GM12892 (cell line): Measurements from ENCODE around the gene NR5A2.

Experiments used
- POLR2A ChIP-seq: IDR thresholded peaks from 2 replicates; pipeline ENCODE4 v1.6.1; 2011; ENCODE audit warnings: low read depth, low read length, control low read depth
- POLR2AphosphoS5 ChIP-seq: IDR thresholded peaks from 2 replicates; pipeline ENCODE4 v1.6.1; 2011; ENCODE audit warnings: low read depth, low read length, control low read depth
- TAF1 ChIP-seq: IDR thresholded peaks from 2 replicates; pipeline ENCODE4 v1.6.1; 2011; ENCODE audit warnings: low read depth, mild to moderate bottlenecking, control low read depth, low read length, borderline replicate concordance

DNA sequence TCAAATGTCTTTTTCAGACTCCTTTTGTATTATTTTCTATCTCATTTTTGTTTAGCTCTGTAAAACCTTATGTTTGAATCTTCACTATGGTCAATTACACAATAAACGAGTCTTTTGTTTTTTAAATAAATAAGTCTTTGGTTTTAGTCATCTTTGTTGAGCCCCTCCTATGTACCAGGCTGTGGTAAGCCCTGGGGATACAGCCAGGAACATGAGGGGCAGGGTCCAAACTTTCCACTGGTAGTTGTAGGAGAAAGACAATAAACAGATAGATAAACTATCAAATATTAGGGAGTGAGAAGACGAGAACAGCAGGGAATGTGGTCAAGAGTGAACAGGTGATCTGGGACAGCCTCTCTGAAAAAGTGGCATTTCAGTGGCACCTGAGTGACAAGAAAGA is 195.7 kb downstream of the NR5A2 start:
- TF ChIP-seq POLR2AphosphoS5, result no peak
- no peak for TF ChIP-seq POLR2A
- TF ChIP-seq TAF1, result no peak
